ENCODE measurements around the gene MSANTD3. TPM values are rescaled to one million over a fixed set of nuclear protein-coding genes. Genes with fewer than 3 reads are reported as not detected.

The MSANTD3 gene
- total RNA-seq, 2 experiments from 2014 or later = 8.8 to 9.6 TPM

- Mint-ChIP-seq H3K27me3 (peaks cover 6% of the 10 kb centered on the region), H3K9me3 (no peaks in the 10 kb centered on the region), H3K27ac (no peak overlapping the region), H3K4me3 (no peak overlapping the region), H3K36me3 (ENCODE audit: low read depth) (no peaks in the 10 kb centered on the region), H3K4me1 (ENCODE audit: low read depth) (no peaks in the 10 kb centered on the region)
- no peaks in the 10 kb centered on the region for H3K9me3 ChIP-seq (ENCODE audit: control insufficient read depth in 1 of 2, insufficient read depth in 1 of 2, low read length in 2 of 2)
- H3K36me3 ChIP-seq (ENCODE audit: insufficient read depth, low read length) = no peaks in the 10 kb centered on the region
- ChIA-PET CTCF (no interaction called here), POLR2A (no interaction called here)
- no peak overlapping the region for H3K4me3 ChIP-seq (ENCODE audit: low read length)
- intact Hi-C loops (cut with DNase I, micrococcal nuclease) = no loop called here
- no peak overlapping the region for H3K27ac ChIP-seq (ENCODE audit: low read depth in 1 of 2, low read length in 2 of 2)
- no peaks in the 10 kb centered on the region for H3K4me1 ChIP-seq (ENCODE audit: insufficient read depth, low read length)
- TF ChIP-seq CTCF (IDR thresholded peaks at IDR 0.05) = no peak
- ATAC-seq (ENCODE audit: poor library complexity) (no peak), DNase-seq (no peak)
- no peaks in the 10 kb centered on the region for H3K27me3 ChIP-seq (ENCODE audit: control insufficient read depth in 1 of 2, insufficient read depth in 2 of 2, low read length in 2 of 2)
These were observed 59.7 kb downstream of the MSANTD3 start for GRCh38 chr9:100486479-100487176.

- no peaks in the 10 kb centered on the region for H3K9me3 Mint-ChIP-seq
- POLR2A ChIA-PET = no interaction called here
- no peak overlapping the region for H3K4me3 Mint-ChIP-seq
- no peak for ATAC-seq (ENCODE audit: poor library complexity)
- H3K27me3 Mint-ChIP-seq = peaks cover 6% of the 10 kb centered on the region
- no peak for TF ChIP-seq CTCF (IDR thresholded peaks at IDR 0.05)
- H3K27ac ChIP-seq (ENCODE audit: low read depth in 1 of 2, low read length in 2 of 2) = no peak overlapping the region
- H3K4me3 ChIP-seq (ENCODE audit: low read length) = no peak overlapping the region
- no peaks in the 10 kb centered on the region for H3K4me1 Mint-ChIP-seq (ENCODE audit: low read depth)
- no peak for DNase-seq
- intact Hi-C loops (cut with DNase I, micrococcal nuclease) = no loop called here
- CTCF ChIA-PET = no interaction called here
- H3K36me3 ChIP-seq (ENCODE audit: insufficient read depth, low read length) = no peaks in the 10 kb centered on the region
- no peaks in the 10 kb centered on the region for H3K4me1 ChIP-seq (ENCODE audit: insufficient read depth, low read length)
- H3K27me3 ChIP-seq (ENCODE audit: control insufficient read depth in 1 of 2, insufficient read depth in 2 of 2, low read length in 2 of 2) = no peaks in the 10 kb centered on the region
- H3K36me3 Mint-ChIP-seq (ENCODE audit: low read depth) = no peaks in the 10 kb centered on the region
- H3K27ac Mint-ChIP-seq = no peak overlapping the region
- no peaks in the 10 kb centered on the region for H3K9me3 ChIP-seq (ENCODE audit: control insufficient read depth in 1 of 2, insufficient read depth in 1 of 2, low read length in 2 of 2)
These were observed 61.2 kb downstream of the MSANTD3 start for GRCh38 chr9:100488177-100488576.

- POLR2A ChIA-PET = no interaction called here
These were observed 62.9 kb downstream of the MSANTD3 start for GRCh38 chr9:100489836-100490235.

More at GRCh38 chr9:100489836-100490235, 62.9 kb downstream of the MSANTD3 start:
- no peaks in the 10 kb centered on the region for H3K9me3 Mint-ChIP-seq
- Histone ChIP-seq H3K4me3 (ENCODE audit: low read length) (no peak overlapping the region), H3K9me3 (ENCODE audit: control insufficient read depth in 1 of 2, insufficient read depth in 1 of 2, low read length in 2 of 2) (no peaks in the 10 kb centered on the region), H3K36me3 (ENCODE audit: insufficient read depth, low read length) (no peaks in the 10 kb centered on the region), H3K27me3 (ENCODE audit: control insufficient read depth in 1 of 2, insufficient read depth in 2 of 2, low read length in 2 of 2) (no peaks in the 10 kb centered on the region), H3K27ac (ENCODE audit: low read depth in 1 of 2, low read length in 2 of 2) (no peak overlapping the region), H3K4me1 (ENCODE audit: insufficient read depth, low read length) (no peaks in the 10 kb centered on the region)
- H3K4me3 Mint-ChIP-seq = no peak overlapping the region
- H3K27me3 Mint-ChIP-seq = peaks cover 5% of the 10 kb centered on the region
- no peak for ATAC-seq (ENCODE audit: poor library complexity)
- intact Hi-C loops (cut with DNase I, micrococcal nuclease) = no loop called here
- no peak for DNase-seq
- no peak for TF ChIP-seq CTCF (IDR thresholded peaks at IDR 0.05)
- H3K27ac Mint-ChIP-seq = no peak overlapping the region
- H3K36me3 Mint-ChIP-seq (ENCODE audit: low read depth) = no peaks in the 10 kb centered on the region
- no peaks in the 10 kb centered on the region for H3K4me1 Mint-ChIP-seq (ENCODE audit: low read depth)
- CTCF ChIA-PET = no interaction called here

Measured in CD4-positive, alpha-beta T cell (primary cell).